GM23338 (cell line): ENCODE results near the gene TOR1B. TPM values are rescaled to one million over a fixed set of nuclear protein-coding genes. Genes with fewer than 3 reads are reported as not detected.

ENCODE experiments used
- ATAC-seq: fragments of 200-7000 bp; cut with Tn5 transposase; 3 replicates; pipeline ENCODE4 v1.9.1; 2020
- DNase-seq: peaks from one replicate; pipeline ENCODE4 v3.0.0-alpha.2; 2015; ENCODE audit warnings: low spot score
- H2AFZ ChIP-seq: fragments of 200-600 bp; sonication (generic); 2 replicates; pipeline ENCODE4 v1.8.0; 2016; ENCODE audit warnings: antibody characterized with exemption, mild to moderate bottlenecking, moderate library complexity
- H3F3A ChIP-seq: fragments of 200-600 bp; sonication (generic); replicated peaks from 2 replicates; pipeline ENCODE4 v1.8.0; 2017; ENCODE audit warnings: antibody characterized with exemption, mixed run types, low read depth
- H3K27ac ChIP-seq: fragments of 200-600 bp; sonication (generic); 2 replicates; pipeline ENCODE4 v1.6.1; 2016; ENCODE audit warnings: low read depth
- H3K27me3 ChIP-seq: fragments of 200-600 bp; sonication (generic); 2 replicates; pipeline ENCODE4 v1.8.0; 2016; ENCODE audit warnings: mild to moderate bottlenecking, mixed run types, moderate library complexity; ENCODE audit not compliant: insufficient read depth
- H3K36me3 ChIP-seq: fragments of 200-600 bp; sonication (generic); 2 replicates; pipeline ENCODE4 v1.8.0; 2016; ENCODE audit warnings: mild to moderate bottlenecking; ENCODE audit not compliant: insufficient read depth
- H3K4me1 ChIP-seq: fragments of 200-600 bp; sonication (generic); 2 replicates; pipeline ENCODE4 v1.8.0; 2016; ENCODE audit warnings: mild to moderate bottlenecking, moderate library complexity; ENCODE audit not compliant: insufficient read depth
- H3K4me2 ChIP-seq: fragments of 200-600 bp; sonication (generic); 2 replicates; pipeline ENCODE4 v1.7.1; 2017; ENCODE audit warnings: mixed run types
- H3K4me3 ChIP-seq: fragments of 200-600 bp; sonication (generic); 2 replicates; pipeline ENCODE4 v1.6.1; 2016; ENCODE audit warnings: mixed run types
- H3K79me2 ChIP-seq: fragments of 200-600 bp; sonication (generic); replicated peaks from 2 replicates; pipeline ENCODE4 v1.8.0; 2017; ENCODE audit warnings: mild to moderate bottlenecking; ENCODE audit not compliant: insufficient read depth
- H3K9me2 ChIP-seq: fragments of 200-600 bp; sonication (generic); 2 replicates; pipeline ENCODE4 v1.8.0; 2017; ENCODE audit not compliant: insufficient read depth
- H4K20me1 ChIP-seq: fragments of 200-600 bp; sonication (generic); replicated peaks from 2 replicates; pipeline ENCODE4 v1.8.0; 2017; ENCODE audit warnings: mild to moderate bottlenecking; ENCODE audit not compliant: insufficient read depth
- H3K27ac Mint-ChIP-seq: 2 replicates; pipeline ENCODE4 v1.8.0; 2020; ENCODE audit warnings: inconsistent platforms, mild to moderate bottlenecking, moderate library complexity, mixed read lengths
- H3K27me3 Mint-ChIP-seq: 3 replicates; pipeline ENCODE4 v1.8.0; 2022; ENCODE audit warnings: low read depth, mild to moderate bottlenecking, moderate library complexity, mixed read lengths, inconsistent platforms; ENCODE audit not compliant: insufficient read depth, poor library complexity
- H3K36me3 Mint-ChIP-seq: 3 replicates; pipeline ENCODE4 v1.8.0; 2021; ENCODE audit warnings: low read depth, mild to moderate bottlenecking, inconsistent platforms, moderate library complexity, mixed read lengths
- H3K4me1 Mint-ChIP-seq: 3 replicates; pipeline ENCODE4 v1.8.0; 2020; ENCODE audit warnings: mild to moderate bottlenecking, inconsistent platforms, mixed read lengths
- H3K4me3 Mint-ChIP-seq: 3 replicates; pipeline ENCODE4 v1.8.0; 2021; ENCODE audit warnings: moderate library complexity, mild to moderate bottlenecking, inconsistent platforms, mixed read lengths
- H3K9me3 Mint-ChIP-seq: 3 replicates; pipeline ENCODE4 v1.8.0; 2020; ENCODE audit warnings: moderate library complexity, mild to moderate bottlenecking, inconsistent platforms, mixed read lengths
- CREB1 ChIP-seq: fragments of 250-450 bp; sonication (Bioruptor Pico); IDR thresholded peaks from 2 replicates; pipeline ENCODE4 v1.5.0; 2020; ENCODE audit warnings: low read depth, mild to moderate bottlenecking, moderate library complexity
- EZH2 ChIP-seq: fragments of 200-600 bp; sonication (generic); IDR thresholded peaks from one replicate; pipeline ENCODE4 v1.8.0; 2017; ENCODE audit warnings: antibody characterized with exemption, mild to moderate bottlenecking, low read depth; ENCODE audit not compliant: unreplicated experiment
- JUNB ChIP-seq: IDR thresholded peaks from one replicate; pipeline ENCODE4 v1.6.1; 2016; ENCODE audit warnings: antibody characterized with exemption; ENCODE audit not compliant: unreplicated experiment
- POLR2AphosphoS5 ChIP-seq: IDR thresholded peaks from 2 replicates; pipeline ENCODE4 v1.6.1; 2016; ENCODE audit warnings: antibody characterized with exemption, low read depth
- STAT1 ChIP-seq: IDR thresholded peaks from one replicate; pipeline ENCODE4 v1.6.1; 2016; ENCODE audit warnings: antibody characterized with exemption; ENCODE audit not compliant: unreplicated experiment
- polyA plus RNA-seq: library from polyadenylated mRNA; unstranded; fragments of >200 nt; fragmentation: Nextera tagmentation; extraction: Ambion mirVana; gene quantifications from 2 replicates; pipeline ENCODE4 v1.2.1, GENCODE V29; 2016
- total RNA-seq: library from RNA; depleted of rRNA; stranded (reverse); fragments of >200 nt; shearing (Covaris generic); gene quantifications from 2 replicates; pipeline ENCODE4 v1.2.3, GENCODE V29; 2014
- TF ChIP-seq, protein P1 (sequence below), 2 experiments: fragments of 200-600 bp in 1 of 2; sonication (generic) in 1 of 2; conservative IDR thresholded peaks; 2 replicates each; pipeline versions ENCODE4 v1.5.1 to v1.6.1; 2016 to 2017; ENCODE audit warnings: antibody characterized with exemption in 2 of 2, low read depth in 2 of 2, mild to moderate bottlenecking in 2 of 2, moderate library complexity in 1 of 2
- TF ChIP-seq, protein P2 (sequence below): fragments of 250-450 bp; sonication (Bioruptor Pico); IDR thresholded peaks from 2 replicates; pipeline ENCODE4 v1.5.0; 2020; ENCODE audit warnings: mild to moderate bottlenecking, moderate library complexity

The TOR1B gene
- total and polyA plus RNA-seq, 2 experiments from 2014 or later: 10.6 to 42.4 TPM

DNA sequence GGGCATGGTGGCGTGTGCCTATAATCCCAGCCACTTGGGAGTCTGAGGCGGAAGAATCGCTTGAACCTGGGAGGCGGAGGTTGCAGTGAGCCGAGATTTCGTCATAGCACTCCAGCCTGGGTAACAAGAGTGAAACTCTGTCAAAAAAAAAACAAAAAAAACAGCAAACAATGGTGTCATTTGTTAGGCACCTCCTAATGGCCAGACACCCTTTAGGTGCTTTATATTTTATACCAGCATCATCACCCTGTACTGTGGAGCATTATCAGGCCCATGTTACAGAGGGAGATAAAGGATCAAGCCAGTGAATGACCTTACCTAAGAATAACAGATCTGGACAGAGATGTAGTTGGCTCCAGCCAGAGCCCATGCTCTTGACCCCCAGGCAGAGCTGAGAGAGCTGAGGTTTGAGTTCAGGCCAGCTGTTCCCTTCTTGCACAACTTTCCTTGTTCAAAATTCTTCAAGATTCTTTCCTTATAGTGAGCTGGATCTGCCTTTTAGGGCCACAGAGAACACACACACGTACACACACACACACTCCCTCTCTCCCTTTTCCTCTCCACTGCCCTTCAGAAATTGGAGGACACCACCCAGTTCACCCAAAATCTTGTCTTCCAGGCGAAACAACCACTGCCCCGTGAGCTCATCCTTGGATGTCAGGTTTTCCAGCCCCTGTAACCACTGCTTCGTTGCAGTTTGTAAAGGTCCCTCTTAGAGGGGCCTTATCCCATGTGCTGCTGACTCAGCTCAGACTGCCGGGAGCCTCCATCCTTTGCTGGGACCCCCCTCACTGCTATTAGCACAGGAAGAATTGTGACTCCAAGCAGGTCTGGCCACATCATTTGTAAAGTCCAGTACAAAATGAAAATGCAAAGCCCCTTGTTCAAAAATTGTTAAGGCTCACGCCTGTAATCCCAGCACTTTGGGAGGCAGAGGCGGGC, 39.7 kb upstream of the TOR1B start (continued):
- TF ChIP-seq, protein P1, sequence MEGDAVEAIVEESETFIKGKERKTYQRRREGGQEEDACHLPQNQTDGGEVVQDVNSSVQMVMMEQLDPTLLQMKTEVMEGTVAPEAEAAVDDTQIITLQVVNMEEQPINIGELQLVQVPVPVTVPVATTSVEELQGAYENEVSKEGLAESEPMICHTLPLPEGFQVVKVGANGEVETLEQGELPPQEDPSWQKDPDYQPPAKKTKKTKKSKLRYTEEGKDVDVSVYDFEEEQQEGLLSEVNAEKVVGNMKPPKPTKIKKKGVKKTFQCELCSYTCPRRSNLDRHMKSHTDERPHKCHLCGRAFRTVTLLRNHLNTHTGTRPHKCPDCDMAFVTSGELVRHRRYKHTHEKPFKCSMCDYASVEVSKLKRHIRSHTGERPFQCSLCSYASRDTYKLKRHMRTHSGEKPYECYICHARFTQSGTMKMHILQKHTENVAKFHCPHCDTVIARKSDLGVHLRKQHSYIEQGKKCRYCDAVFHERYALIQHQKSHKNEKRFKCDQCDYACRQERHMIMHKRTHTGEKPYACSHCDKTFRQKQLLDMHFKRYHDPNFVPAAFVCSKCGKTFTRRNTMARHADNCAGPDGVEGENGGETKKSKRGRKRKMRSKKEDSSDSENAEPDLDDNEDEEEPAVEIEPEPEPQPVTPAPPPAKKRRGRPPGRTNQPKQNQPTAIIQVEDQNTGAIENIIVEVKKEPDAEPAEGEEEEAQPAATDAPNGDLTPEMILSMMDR (conservative IDR thresholded peaks at IDR 0.05; ENCODE audit: low read depth in 2 of 2): no peak
- TF ChIP-seq POLR2AphosphoS5 (no peak), STAT1 (no peak), CREB1 (CRISPR knock-in tag) (no peak)

DNA sequence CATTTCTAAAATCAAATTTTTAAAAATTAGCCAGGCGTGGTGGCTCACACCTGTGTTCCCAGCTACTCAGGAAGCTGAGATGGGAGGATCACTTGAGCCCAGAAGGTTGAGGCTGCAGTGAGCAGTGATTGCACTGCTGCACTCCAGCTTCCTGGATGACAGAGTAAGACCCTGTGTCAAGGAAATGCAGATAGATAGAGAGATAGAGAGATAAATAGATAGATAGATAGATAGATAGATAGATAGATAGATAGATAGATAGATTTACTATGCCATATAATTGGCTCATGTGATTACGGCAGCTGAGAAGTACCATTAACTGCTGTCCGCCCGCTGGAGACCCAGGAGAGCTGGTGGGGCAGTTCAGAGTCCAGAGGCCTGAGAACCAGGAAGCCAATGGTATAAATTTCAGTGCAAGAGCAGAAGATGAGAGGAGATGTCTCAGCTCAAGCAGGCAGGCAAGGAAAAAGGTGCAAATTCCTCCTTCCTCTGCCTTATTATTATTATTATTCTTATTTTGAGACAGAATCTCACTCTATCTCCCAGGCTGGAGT, 37.1 kb upstream of the TOR1B start:
- H3K27ac ChIP-seq: no peak overlapping the region
- DNase-seq: no peak
- TF ChIP-seq CREB1 (CRISPR knock-in tag): no peak
- TF ChIP-seq, protein P2, sequence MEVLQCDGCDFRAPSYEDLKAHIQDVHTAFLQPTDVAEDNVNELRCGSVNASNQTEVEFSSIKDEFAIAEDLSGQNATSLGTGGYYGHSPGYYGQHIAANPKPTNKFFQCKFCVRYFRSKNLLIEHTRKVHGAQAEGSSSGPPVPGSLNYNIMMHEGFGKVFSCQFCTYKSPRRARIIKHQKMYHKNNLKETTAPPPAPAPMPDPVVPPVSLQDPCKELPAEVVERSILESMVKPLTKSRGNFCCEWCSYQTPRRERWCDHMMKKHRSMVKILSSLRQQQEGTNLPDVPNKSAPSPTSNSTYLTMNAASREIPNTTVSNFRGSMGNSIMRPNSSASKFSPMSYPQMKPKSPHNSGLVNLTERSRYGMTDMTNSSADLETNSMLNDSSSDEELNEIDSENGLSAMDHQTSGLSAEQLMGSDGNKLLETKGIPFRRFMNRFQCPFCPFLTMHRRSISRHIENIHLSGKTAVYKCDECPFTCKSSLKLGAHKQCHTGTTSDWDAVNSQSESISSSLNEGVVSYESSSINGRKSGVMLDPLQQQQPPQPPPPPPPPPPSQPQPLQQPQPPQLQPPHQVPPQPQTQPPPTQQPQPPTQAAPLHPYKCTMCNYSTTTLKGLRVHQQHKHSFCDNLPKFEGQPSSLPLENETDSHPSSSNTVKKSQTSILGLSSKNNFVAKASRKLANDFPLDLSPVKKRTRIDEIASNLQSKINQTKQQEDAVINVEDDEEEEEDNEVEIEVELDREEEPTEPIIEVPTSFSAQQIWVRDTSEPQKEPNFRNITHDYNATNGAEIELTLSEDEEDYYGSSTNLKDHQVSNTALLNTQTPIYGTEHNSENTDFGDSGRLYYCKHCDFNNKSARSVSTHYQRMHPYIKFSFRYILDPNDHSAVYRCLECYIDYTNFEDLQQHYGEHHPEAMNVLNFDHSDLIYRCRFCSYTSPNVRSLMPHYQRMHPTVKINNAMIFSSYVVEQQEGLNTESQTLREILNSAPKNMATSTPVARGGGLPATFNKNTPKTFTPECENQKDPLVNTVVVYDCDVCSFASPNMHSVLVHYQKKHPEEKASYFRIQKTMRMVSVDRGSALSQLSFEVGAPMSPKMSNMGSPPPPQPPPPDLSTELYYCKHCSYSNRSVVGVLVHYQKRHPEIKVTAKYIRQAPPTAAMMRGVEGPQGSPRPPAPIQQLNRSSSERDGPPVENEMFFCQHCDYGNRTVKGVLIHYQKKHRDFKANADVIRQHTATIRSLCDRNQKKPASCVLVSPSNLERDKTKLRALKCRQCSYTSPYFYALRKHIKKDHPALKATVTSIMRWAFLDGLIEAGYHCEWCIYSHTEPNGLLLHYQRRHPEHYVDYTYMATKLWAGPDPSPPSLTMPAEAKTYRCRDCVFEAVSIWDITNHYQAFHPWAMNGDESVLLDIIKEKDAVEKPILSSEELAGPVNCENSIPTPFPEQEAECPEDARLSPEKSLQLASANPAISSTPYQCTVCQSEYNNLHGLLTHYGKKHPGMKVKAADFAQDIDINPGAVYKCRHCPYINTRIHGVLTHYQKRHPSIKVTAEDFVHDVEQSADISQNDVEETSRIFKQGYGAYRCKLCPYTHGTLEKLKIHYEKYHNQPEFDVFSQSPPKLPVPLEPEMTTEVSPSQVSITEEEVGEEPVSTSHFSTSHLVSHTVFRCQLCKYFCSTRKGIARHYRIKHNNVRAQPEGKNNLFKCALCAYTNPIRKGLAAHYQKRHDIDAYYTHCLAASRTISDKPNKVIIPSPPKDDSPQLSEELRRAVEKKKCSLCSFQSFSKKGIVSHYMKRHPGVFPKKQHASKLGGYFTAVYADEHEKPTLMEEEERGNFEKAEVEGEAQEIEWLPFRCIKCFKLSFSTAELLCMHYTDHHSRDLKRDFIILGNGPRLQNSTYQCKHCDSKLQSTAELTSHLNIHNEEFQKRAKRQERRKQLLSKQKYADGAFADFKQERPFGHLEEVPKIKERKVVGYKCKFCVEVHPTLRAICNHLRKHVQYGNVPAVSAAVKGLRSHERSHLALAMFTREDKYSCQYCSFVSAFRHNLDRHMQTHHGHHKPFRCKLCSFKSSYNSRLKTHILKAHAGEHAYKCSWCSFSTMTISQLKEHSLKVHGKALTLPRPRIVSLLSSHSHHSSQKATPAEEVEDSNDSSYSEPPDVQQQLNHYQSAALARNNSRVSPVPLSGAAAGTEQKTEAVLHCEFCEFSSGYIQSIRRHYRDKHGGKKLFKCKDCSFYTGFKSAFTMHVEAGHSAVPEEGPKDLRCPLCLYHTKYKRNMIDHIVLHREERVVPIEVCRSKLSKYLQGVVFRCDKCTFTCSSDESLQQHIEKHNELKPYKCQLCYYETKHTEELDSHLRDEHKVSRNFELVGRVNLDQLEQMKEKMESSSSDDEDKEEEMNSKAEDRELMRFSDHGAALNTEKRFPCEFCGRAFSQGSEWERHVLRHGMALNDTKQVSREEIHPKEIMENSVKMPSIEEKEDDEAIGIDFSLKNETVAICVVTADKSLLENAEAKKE (CRISPR knock-in tag): no peak
- no peak for TF ChIP-seq JUNB
- no peak for TF ChIP-seq EZH2
- no peak overlapping the region for H3K4me2 ChIP-seq
- Mint-ChIP-seq H3K27me3 (peaks cover 5% of the 10 kb centered on the region), H3K27ac (no peak overlapping the region), H3K9me3 (no peaks in the 10 kb centered on the region), H3K36me3 (no peaks in the 10 kb centered on the region), H3K4me3 (no peak overlapping the region), H3K4me1 (peaks cover 6% of the 10 kb centered on the region; the same call in 2 of the 3 replicates)
- no peak overlapping the region for H3K4me3 ChIP-seq
- no peaks in the 10 kb centered on the region for H3K9me2 ChIP-seq
- no peaks in the 10 kb centered on the region for H3K27me3 ChIP-seq
- H3F3A ChIP-seq: no peaks in the 10 kb centered on the region
- H3K79me2 ChIP-seq: no peaks in the 10 kb centered on the region
- H3K36me3 ChIP-seq: no peaks in the 10 kb centered on the region
- no peaks in the 10 kb centered on the region for H3K4me1 ChIP-seq
- no peaks in the 10 kb centered on the region for H4K20me1 ChIP-seq
- ATAC-seq: no peak
- H2AFZ ChIP-seq: no peak overlapping the region
